ENCODE measurements around the gene KLHDC3. TPM values are rescaled to one million over a fixed set of nuclear protein-coding genes. Genes with fewer than 3 reads are reported as not detected.

KLHDC3 gene
- total and polyA plus RNA-seq, 2 of the 8 experiments (the other 6 are each of a cell fraction or from before 2014, with no cell fraction given), result 181 to 203 TPM

DNA sequence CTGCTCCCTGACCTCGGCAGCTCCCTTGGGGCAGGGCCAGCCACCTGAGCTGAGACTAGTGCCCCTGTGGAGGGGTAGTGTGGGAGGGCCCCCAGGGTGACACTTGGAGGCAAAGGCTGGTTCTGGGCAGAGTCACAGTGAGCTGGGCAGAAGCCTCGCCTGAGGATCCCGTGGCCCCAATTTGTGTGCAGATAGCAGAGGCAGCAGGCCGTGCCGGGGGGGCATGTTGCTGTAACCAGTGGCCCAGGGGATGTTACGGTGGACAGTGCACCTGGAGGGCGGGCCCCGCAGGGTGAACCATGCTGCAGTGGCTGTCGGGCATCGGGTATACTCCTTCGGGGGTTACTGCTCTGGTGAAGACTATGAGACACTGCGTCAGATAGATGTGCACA is 2.9 kb downstream of the KLHDC3 start:
- POLR2A ChIA-PET (ENCODE audit: partially characterized antibody), result interaction anchor here (0.8 to 27.9 kb wide), 8 partner anchors 11 to 122 kb away, joined by 3 to 584 read pairs (median 4); partner anchors contain the start of genes CNPY3, CUL7, GNMT and KLC4
- H2AK5ac ChIP-seq (ENCODE audit: low read depth, low read length), result no peak overlapping the region
- no peak for TF ChIP-seq POLR2AphosphoS5 (IDR thresholded peaks at IDR 0.05; ENCODE audit: low read depth, low read length)
- no peak for TF ChIP-seq EZH2 (IDR thresholded peaks at IDR 0.05; ENCODE audit: low read depth, low read length, severe bottlenecking)
- TF ChIP-seq EGR1 (IDR thresholded peaks at IDR 0.05; ENCODE audit: borderline replicate concordance, low read depth, low read length), result no peak
- TF ChIP-seq FOSL1 (IDR thresholded peaks at IDR 0.05; ENCODE audit: insufficient read depth, low read depth, low read length), result no peak
- no peak for TF ChIP-seq ASH2L (IDR thresholded peaks at IDR 0.05; ENCODE audit: low read length)
- TF ChIP-seq KDM1A (IDR thresholded peaks at IDR 0.05; ENCODE audit: borderline replicate concordance, low read length), result no peak
- TF ChIP-seq HDAC2 (IDR thresholded peaks at IDR 0.05; ENCODE audit: borderline replicate concordance in 1 of 2, low read depth in 2 of 2, low read length in 2 of 2), result no peak
- TF ChIP-seq KDM5A (IDR thresholded peaks at IDR 0.05; ENCODE audit: low read length), result no peak
- TF ChIP-seq CBX5 (IDR thresholded peaks at IDR 0.05; ENCODE audit: low read depth, low read length), result no peak
- TF ChIP-seq SAP30 (IDR thresholded peaks at IDR 0.05; ENCODE audit: insufficient read depth, insufficient replicate concordance, low read length), result no peak
- TF ChIP-seq, protein P1, sequence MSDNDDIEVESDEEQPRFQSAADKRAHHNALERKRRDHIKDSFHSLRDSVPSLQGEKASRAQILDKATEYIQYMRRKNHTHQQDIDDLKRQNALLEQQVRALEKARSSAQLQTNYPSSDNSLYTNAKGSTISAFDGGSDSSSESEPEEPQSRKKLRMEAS (IDR thresholded peaks at IDR 0.05), result no peak
- no peak for TF ChIP-seq GTF2F1 (IDR thresholded peaks at IDR 0.05; ENCODE audit: borderline replicate concordance, low read depth, low read length)
- no peak for TF ChIP-seq CHD2 (IDR thresholded peaks at IDR 0.05; ENCODE audit: low read length)

More for the DNA sequence above, 2.9 kb downstream of the KLHDC3 start:
- Histone ChIP-seq H3K4me1 (replicated peaks in 1 of 4; ENCODE audit: control insufficient read depth in 3 of 4, insufficient read depth in 4 of 4, low read length in 3 of 4) (peaks cover 0 to 12% (median 6%) of the 10 kb centered on the region in 4 experiments; a peak in 6 of 7 replicates), H4K91ac (replicated peaks; ENCODE audit: insufficient read length, low read length) (no peak overlapping the region), H2BK15ac (ENCODE audit: low read length) (no peak overlapping the region), H4K20me1 (replicated peaks in 1 of 2; ENCODE audit: control insufficient read depth in 1 of 2, insufficient read depth in 2 of 2, low read length in 2 of 2) (peaks cover 0 to 2% of the 10 kb centered on the region in 2 experiments), H2BK5ac (ENCODE audit: low read depth, low read length) (no peak overlapping the region), H4K5ac (ENCODE audit: insufficient read length, low read depth, low read length) (no peak overlapping the region), H2BK120ac (replicated peaks; ENCODE audit: low read depth, low read length) (no peak overlapping the region), H3K36me3 (ENCODE audit: control insufficient read depth in 2 of 4, insufficient read depth in 4 of 4, low read length in 3 of 4) (peaks cover 11 to 31% (median 20%) of the 10 kb centered on the region in 4 experiments; a peak in 6 of 8 replicates), H3K56ac (replicated peaks; ENCODE audit: insufficient read length, low read depth, low read length) (no peak overlapping the region), H3K23me2 (ENCODE audit: low read depth, low read length) (peaks cover 12% of the 10 kb centered on the region), H3K4ac (replicated peaks; ENCODE audit: insufficient read length, low read depth, low read length) (no peak overlapping the region), H3K79me1 (ENCODE audit: low read depth, low read length) (peaks cover 8% of the 10 kb centered on the region), H3K79me2 (ENCODE audit: control insufficient read depth in 1 of 2, insufficient read depth in 2 of 2, low read length in 2 of 2) (peaks cover 3 to 47% of the 10 kb centered on the region in 2 experiments; a peak in 2 of 4 replicates), H2BK12ac (ENCODE audit: low read depth, low read length) (no peak overlapping the region), H2AFZ (ENCODE audit: low read length) (no peak overlapping the region), H3K14ac (ENCODE audit: insufficient read length) (no peak overlapping the region), H3K27me3 (replicated peaks in 1 of 4; ENCODE audit: control insufficient read depth in 3 of 4, extremely low read depth in 1 of 4, insufficient read depth in 3 of 4, low read length in 3 of 4) (no peaks in the 10 kb centered on the region), H3K4me3 (ENCODE audit: extremely low read depth in 1 of 4, insufficient read depth in 2 of 4, low read depth in 3 of 4, low read length in 4 of 4) (no peak overlapping the region), H3K23ac (ENCODE audit: insufficient read length) (no peak overlapping the region), H3K9me3 (ENCODE audit: insufficient read depth in 2 of 2, low read depth in 1 of 2, low read length in 1 of 2) (no peaks in the 10 kb centered on the region), H4K8ac (ENCODE audit: extremely low read depth, insufficient read depth, low read length) (peak overlapping the region; percentile 72), H2BK20ac (ENCODE audit: low read length) (no peak overlapping the region), H3K4me2 (ENCODE audit: insufficient read depth in 1 of 2, low read depth in 2 of 2, low read length in 2 of 2) (no peak overlapping the region), H3K27ac (ENCODE audit: low read depth, low read length) (no peak overlapping the region), H3K9ac (replicated peaks in 1 of 4; ENCODE audit: extremely low read depth in 1 of 4, low read depth in 3 of 4, low read length in 3 of 4) (no peak overlapping the region; a peak in 1 of 7 replicates), H3K18ac (ENCODE audit: extremely low read depth, low read length) (no peak overlapping the region)
- DNase-seq (ENCODE audit: low read depth in 1 of 2, low spot score in 2 of 2) (no peak), FAIRE-seq (no peak)
- CTCF ChIA-PET (ENCODE audit: partially characterized antibody), result interaction anchor here (1.2 to 1.3 kb wide), 2 partner anchors 20 to 21 kb away, joined by 3 to 5 read pairs; no protein-coding TSS in a partner anchor
- 97% methylated on average over 12 of the region's 12 CpGs; no CpG with 5 or more reads in 1 of the 2 experiments for WGBS, 2 experiments (ENCODE audit: extremely low coverage in 1 of 2, insufficient coverage in 1 of 2, insufficient read length in 1 of 2, insufficient replicate concordance in 2 of 2, low coverage in 1 of 2, low lambda C conversion rate in 2 of 2, missing lambda C conversion rate in 1 of 2)

Data from H1 (cell line).